Gastrocnemius medialis (tissue), 4 donors: ENCODE results near the gene STRIT1.

Experiments
- POLR2A ChIP-seq, 2 donors: fragments of 450-650 bp; IDR thresholded peaks; one replicate each; pipeline ENCODE4 v1.6.1; 2017; ENCODE audit warnings: antibody characterized with exemption in 2 of 2, mild to moderate bottlenecking in 2 of 2, moderate library complexity in 2 of 2
- TF ChIP-seq, protein P1 (sequence below), 5 experiments: fragments of 450-650 bp in 3 of 5; fragments of 200-600 bp in 2 of 5; sonication (generic) in 2 of 5; IDR thresholded peaks in 4 of 5; conservative IDR thresholded peaks in 1 of 5; 1 replicate in 4 of 5; 2 replicates in 1 of 5; pipeline ENCODE4 v1.5.1; 2016 to 2019; ENCODE audit warnings: antibody characterized with exemption in 5 of 5, mild to moderate bottlenecking in 3 of 5, moderate library complexity in 3 of 5

DNA sequence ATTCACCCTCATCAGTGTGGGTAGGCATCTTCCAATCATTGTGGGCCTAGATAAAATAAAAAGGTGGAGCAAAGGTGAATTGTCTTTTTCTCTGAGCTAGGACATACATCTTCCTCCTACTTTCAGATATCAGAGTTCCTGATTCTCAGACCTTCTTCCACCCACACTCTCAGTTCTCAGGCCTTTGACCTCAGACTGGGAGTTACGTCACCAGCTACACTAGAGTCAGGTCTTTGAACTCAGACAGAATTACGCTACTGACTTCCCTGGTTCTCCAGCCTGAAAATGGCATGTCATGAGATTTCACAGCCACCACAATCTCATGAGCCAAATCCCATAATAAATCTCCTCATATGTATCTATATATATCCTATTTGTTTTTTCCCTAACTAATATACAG is 39.0 kb downstream of the STRIT1 start:
- TF ChIP-seq, protein P1, sequence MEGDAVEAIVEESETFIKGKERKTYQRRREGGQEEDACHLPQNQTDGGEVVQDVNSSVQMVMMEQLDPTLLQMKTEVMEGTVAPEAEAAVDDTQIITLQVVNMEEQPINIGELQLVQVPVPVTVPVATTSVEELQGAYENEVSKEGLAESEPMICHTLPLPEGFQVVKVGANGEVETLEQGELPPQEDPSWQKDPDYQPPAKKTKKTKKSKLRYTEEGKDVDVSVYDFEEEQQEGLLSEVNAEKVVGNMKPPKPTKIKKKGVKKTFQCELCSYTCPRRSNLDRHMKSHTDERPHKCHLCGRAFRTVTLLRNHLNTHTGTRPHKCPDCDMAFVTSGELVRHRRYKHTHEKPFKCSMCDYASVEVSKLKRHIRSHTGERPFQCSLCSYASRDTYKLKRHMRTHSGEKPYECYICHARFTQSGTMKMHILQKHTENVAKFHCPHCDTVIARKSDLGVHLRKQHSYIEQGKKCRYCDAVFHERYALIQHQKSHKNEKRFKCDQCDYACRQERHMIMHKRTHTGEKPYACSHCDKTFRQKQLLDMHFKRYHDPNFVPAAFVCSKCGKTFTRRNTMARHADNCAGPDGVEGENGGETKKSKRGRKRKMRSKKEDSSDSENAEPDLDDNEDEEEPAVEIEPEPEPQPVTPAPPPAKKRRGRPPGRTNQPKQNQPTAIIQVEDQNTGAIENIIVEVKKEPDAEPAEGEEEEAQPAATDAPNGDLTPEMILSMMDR (IDR thresholded peaks at IDR 0.05 in 4 of 5, conservative IDR thresholded peaks at IDR 0.05 in 1 of 5), result no peak
- TF ChIP-seq POLR2A (IDR thresholded peaks at IDR 0.05), result no peak
